Body of pancreas (tissue), 4 donors: ENCODE measurements around the gene TRMT1.

Experiments
- CTCF ChIP-seq, 7 experiments: fragments of 450-650 bp in 4 of 7; fragments of 200-600 bp in 3 of 7; sonication (generic) in 3 of 7; IDR thresholded peaks; one replicate each; pipeline ENCODE4 v1.5.1; 2016 to 2019; ENCODE audit warnings: antibody characterized with exemption in 7 of 7
- POLR2A ChIP-seq, 3 donors: fragments of 450-650 bp; IDR thresholded peaks; one replicate each; pipeline ENCODE4 v1.6.1; 2016; ENCODE audit warnings: antibody characterized with exemption in 3 of 3, mild to moderate bottlenecking in 2 of 3

DNA sequence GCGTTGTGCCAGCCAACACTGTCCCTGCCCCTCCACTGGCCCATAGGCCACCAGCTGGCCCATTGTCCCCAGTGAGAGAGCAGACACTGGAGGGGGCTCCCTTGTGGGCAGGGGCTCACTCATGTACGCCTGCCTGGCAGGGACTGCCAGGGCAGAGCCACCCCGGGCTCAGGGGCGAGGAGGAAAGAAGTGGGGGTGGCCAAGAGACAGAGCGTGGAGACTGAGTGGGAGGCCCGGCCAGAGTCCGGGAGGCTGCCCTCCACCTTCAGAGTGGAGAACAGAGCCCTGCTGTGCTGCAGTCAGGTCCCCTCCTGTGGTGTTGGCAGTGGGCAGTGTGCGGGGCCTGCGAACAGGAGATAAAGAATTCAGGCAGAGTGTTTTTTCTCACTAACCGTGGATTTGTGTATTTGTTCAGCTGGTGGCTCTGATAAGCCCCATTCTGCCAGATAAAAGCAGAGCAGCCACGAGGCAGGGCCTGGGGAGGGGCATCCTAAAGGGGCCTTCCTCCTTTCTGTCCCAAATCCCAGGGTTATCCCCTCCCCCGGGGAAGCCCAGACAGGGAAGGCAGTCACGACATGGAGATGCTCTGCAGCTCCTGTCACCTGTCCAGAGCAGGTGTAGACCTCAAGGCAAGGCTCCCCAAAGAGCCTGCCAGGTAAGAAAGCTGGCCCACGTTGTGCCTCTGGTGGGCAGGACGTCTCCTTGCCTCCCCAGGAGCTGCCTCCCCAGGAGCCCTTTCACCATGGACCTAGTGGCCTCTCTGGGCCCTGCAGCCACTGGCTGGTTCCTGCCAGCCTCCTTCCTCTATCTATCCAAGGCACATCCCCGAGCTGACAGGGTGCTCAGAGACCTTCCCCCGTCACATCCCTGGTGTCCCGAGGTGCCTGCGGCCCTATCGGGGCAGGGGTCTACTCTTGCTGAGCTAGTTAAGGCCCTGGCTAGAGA is 46.9 kb downstream of the TRMT1 start:
- TF ChIP-seq POLR2A (IDR thresholded peaks at IDR 0.05) (no peak), CTCF (IDR thresholded peaks at IDR 0.05) (peak in 1 of 7 experiments; percentile 10)
